Measurements from ENCODE around the gene SNAPIN. TPM values are rescaled to one million over a fixed set of nuclear protein-coding genes. Genes with fewer than 3 reads are reported as not detected.

Gene SNAPIN
- total RNA-seq, 1 experiment from 2014 or later = 39.1 TPM

- Histone ChIP-seq H3K27me3 (ENCODE audit: insufficient read depth, low read length) (no peaks in the 10 kb centered on the region), H3K79me2 (ENCODE audit: insufficient read depth, low read length) (peaks cover 15% of the 10 kb centered on the region; the same call in 1 of the 2 replicates), H3K4me3 (replicated peaks in 1 of 2; ENCODE audit: low read depth in 1 of 2, low read length in 2 of 2) (peak overlapping the region; percentile 65 to 72), H3K9me3 (ENCODE audit: control insufficient read depth in 1 of 2, insufficient read depth in 1 of 2, low read depth in 1 of 2, low read length in 2 of 2) (no peaks in the 10 kb centered on the region), H3K27ac (ENCODE audit: low read depth, low read length) (peak overlapping the region; percentile 89), H4K20me1 (ENCODE audit: insufficient read depth) (no peaks in the 10 kb centered on the region), H3K9me2 (ENCODE audit: insufficient read depth) (no peaks in the 10 kb centered on the region), H3K9ac (ENCODE audit: low read length) (peak overlapping the region; percentile 85), H3K4me2 (ENCODE audit: low read length) (peak overlapping the region; percentile 92), H3K36me3 (ENCODE audit: control insufficient read depth in 1 of 2, insufficient read depth in 2 of 2, low read length in 2 of 2) (peaks cover 2 to 9% of the 10 kb centered on the region in 2 experiments; a peak in 2 of 4 replicates), H3K4me1 (ENCODE audit: control insufficient read depth in 1 of 2, insufficient read depth in 2 of 2, low read length in 2 of 2) (peaks cover 18 to 33% of the 10 kb centered on the region in 2 experiments), H2AFZ (ENCODE audit: low read depth, low read length, poor library complexity, severe bottlenecking) (no peak overlapping the region)
- RAD21 ChIA-PET (ENCODE audit: low non-redundant PET in 1 of 2, low total read pairs in 2 of 2, uncharacterized antibody in 2 of 2, unreplicated experiment in 2 of 2) = interaction anchor here (1.4 to 1.9 kb wide), 5 partner anchors 9 to 59 kb away, joined by 4 to 9 read pairs (median 6); partner anchors contain the start of gene S100A14 (in 1 of the 2)
- TF ChIP-seq EZH2phosphoT487 (IDR thresholded peaks at IDR 0.05; ENCODE audit: borderline replicate concordance) (no peak), TCF7L2 (IDR thresholded peaks at IDR 0.05; ENCODE audit: borderline replicate concordance, extremely low read depth, insufficient read depth, insufficient read length) (no peak), REST (IDR thresholded peaks at IDR 0.05; ENCODE audit: low read depth) (no peak)
- CTCF ChIA-PET = interaction anchor here (0.9 to 5.7 kb wide), 6 partner anchors 11 to 115 kb away, joined by 3 to 76 read pairs (median 8); partner anchors contain the start of genes S100A14 and S100A16
- no TSS peak for BruUV-seq (replicated peaks)
- ATAC-seq (no peak), DNase-seq (ENCODE audit: low read depth, low spot score) (no peak)
- POLR2A ChIA-PET = interaction anchor here (1.1 to 10.5 kb wide), 15 partner anchors 11 to 360 kb away, joined by 3 to 172 read pairs (median 6); partner anchors contain the start of genes RAB13, S100A14, S100A16 and S100A5
- intact Hi-C loops (cut with micrococcal nuclease) = loop anchor here (5.0 kb wide), 1 partner anchor 274 kb away; no protein-coding TSS in a partner anchor
These were observed 32.0 kb upstream of the SNAPIN start for GRCh38 chr1:153626477-153626903.
